Muscle of arm (tissue), 12 donors: ENCODE results near the gene PROKR1. TPM values are rescaled to one million over a fixed set of nuclear protein-coding genes. Genes with fewer than 3 reads are reported as not detected.

ENCODE experiments used
- DNase-seq: peaks from one replicate; pipeline ENCODE4 v3.0.0-alpha.2; 2013
- polyA plus RNA-seq, 12 donors: library from polyadenylated mRNA; unstranded; fragments of 120-200 nt; gene quantifications; one replicate each; pipeline ENCODE4 v1.2.1, GENCODE V29; 2013; ENCODE audit not compliant: insufficient read length in 12 of 12

PROKR1 gene
- polyA plus RNA-seq, 12 donors = 0.19 to 4.4 (median 1.2) TPM; not detected in 2

- no peak for DNase-seq
These were observed 53.2 kb downstream of the PROKR1 start for GRCh38 chr2:68696554-68696953.

GRCh38 chr2:68698567-68699377, 55.4 kb downstream of the PROKR1 start:
- DNase-seq = no peak

GRCh38 chr2:68700560-68700959, 57.2 kb downstream of the PROKR1 start:
- no peak for DNase-seq

- no peak for DNase-seq
These were observed 63.3 kb downstream of the PROKR1 start for GRCh38 chr2:68706637-68707036.

Other genes with a start within 250 kb of the PROKR1 start
- gene FBXO48, start 176.3 kb upstream of the PROKR1 start, polyA plus RNA-seq = 1 to 10 TPM in 10 of 12 donors, not detected in 2; 1.3 to 2.7 (median 1.9) TPM
- 1 to 10 TPM in 10 of 12 donors, not detected in 2; 1.3 to 3.5 (median 2.0) TPM for gene APLF, start 176.0 kb upstream of the PROKR1 start, polyA plus RNA-seq
- gene ARHGAP25, start 91.2 kb downstream of the PROKR1 start, polyA plus RNA-seq = 1 to 10 TPM in 10 of 12 donors, not detected in 2; 2.6 to 8.3 (median 3.8) TPM
- not detected for gene BMP10, start 227.8 kb downstream of the PROKR1 start, polyA plus RNA-seq